ENCODE data around the gene PTTG1IP.

PTTG1IP gene

DNA sequence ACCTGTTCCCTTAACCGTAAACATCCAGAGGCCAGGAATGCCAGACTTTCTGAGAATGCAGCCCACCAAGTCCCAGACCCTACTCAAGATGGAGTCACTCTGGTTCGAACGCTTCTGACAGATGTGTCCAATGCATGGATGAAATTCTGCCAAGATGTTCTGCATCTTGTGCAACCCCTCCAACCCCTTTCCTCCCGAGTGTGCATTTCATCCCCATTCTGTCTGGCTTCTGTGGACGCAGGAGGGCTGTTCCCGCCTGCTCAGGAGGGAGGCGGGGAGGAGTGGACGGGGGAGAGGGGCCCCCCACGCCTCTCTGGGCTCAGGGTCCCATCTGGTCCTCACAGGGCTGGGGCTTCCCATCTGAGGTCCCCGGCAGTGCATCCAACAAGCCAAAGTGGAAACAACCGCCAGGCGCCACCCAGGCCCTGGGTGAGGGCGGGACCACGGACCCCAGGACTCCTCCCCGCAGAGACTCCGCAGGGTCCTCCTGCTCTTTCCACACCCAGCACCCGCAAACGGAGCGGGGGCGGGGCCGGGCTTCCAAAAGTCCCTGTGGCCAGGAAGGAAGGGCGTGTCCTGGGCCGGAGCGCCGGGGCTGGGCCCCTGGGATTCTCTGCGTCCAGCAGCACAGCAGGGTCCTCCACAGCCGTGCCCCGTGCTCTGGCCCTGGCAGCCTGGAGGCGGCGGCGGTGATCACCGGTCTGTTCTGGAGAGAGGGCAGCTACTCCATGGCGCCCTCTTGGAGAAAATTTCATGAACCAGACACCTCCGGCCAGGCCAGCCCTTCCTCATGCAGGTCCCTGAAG lies 27.9 kb downstream of the PTTG1IP start:
- TF ChIP-seq, protein P1, sequence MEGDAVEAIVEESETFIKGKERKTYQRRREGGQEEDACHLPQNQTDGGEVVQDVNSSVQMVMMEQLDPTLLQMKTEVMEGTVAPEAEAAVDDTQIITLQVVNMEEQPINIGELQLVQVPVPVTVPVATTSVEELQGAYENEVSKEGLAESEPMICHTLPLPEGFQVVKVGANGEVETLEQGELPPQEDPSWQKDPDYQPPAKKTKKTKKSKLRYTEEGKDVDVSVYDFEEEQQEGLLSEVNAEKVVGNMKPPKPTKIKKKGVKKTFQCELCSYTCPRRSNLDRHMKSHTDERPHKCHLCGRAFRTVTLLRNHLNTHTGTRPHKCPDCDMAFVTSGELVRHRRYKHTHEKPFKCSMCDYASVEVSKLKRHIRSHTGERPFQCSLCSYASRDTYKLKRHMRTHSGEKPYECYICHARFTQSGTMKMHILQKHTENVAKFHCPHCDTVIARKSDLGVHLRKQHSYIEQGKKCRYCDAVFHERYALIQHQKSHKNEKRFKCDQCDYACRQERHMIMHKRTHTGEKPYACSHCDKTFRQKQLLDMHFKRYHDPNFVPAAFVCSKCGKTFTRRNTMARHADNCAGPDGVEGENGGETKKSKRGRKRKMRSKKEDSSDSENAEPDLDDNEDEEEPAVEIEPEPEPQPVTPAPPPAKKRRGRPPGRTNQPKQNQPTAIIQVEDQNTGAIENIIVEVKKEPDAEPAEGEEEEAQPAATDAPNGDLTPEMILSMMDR (IDR thresholded peaks at IDR 0.05; ENCODE audit: low read depth, low read length), result peak; percentile 58
- Histone ChIP-seq H3K27me3 (no peaks in the 10 kb centered on the region), H3K36me3 (peaks cover 12% of the 10 kb centered on the region), H3K4me1 (0 out of 2 replicates have a peak, but pooled peaks cover 5% of the 10 kb centered on the region), H3K4me3 (ENCODE audit: low read depth, low read length) (peak overlapping the region; percentile 44), H3K9me3 (no peaks in the 10 kb centered on the region)
- DNase-seq, result peak; percentile 83

DNA sequence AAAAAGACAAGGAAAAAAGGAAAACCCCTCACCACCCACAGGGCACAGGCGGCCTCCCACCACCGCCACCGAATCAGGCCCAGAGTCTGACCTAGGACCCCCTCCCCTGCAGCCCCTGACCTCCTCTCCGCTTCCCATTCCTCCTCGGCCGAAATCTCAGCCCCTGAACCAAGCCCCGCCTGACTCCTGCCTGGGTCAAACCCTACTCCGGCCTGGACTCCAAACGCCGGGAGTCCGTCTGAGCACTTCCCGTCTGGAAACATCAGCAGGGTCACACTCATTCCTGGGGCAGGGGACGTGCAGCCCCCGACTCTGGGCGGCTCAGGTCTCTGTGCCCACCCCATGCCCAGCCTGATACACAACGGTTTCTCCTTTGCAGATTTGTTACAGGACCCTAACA lies 29.2 kb downstream of the PTTG1IP start:
- TF ChIP-seq, protein P1 (IDR thresholded peaks at IDR 0.05; ENCODE audit: low read depth, low read length), result no peak
- peaks cover under 1% of the 10 kb centered on the region; the same call in 1 of the 2 replicates for H3K36me3 ChIP-seq
- no peaks in the 10 kb centered on the region for H3K27me3 ChIP-seq
- H3K9me3 ChIP-seq, result no peaks in the 10 kb centered on the region
- no peak overlapping the region for H3K4me3 ChIP-seq (ENCODE audit: low read depth, low read length)
- no peak for DNase-seq
- 0 out of 2 replicates have a peak, but pooled peaks cover 5% of the 10 kb centered on the region for H3K4me1 ChIP-seq

DNA sequence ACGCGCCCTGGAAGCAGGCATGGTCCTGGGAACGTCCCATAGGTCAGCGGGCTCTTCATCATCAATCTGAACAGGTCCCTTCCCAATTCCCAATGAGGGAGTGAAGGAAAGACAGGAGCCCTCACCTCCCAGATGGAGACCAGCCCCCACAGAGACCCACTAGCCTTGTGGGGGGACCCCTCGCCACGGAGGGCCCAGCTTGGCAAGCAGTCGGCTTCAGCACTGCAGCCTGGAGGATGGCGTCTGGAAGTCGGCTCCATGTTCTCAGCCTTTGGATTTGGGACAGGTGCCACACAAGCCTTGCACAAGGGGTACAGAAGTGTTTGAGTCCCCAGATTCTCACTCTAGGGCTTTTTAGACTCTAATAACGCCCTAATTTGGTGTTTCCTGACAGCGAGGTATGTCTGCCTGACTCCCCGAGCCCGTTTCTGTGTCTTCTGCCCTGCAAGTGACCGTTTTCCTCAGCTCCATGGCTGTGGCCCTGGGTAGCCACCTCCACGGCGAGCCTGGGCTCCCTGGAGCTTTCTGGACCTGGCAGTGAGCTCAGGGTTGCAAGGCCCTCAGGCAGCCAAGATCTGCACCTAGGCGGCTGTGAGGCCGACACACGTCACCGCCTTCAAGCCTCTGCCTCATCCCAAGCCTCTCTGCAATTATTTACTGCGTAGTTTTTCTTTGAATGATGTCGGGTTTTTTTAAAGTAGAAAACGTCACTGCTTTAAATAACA lies 30.6 kb downstream of the PTTG1IP start:
- TF ChIP-seq, protein P1 (IDR thresholded peaks at IDR 0.05; ENCODE audit: low read depth, low read length), result no peak
- H3K27me3 ChIP-seq, result no peaks in the 10 kb centered on the region
- no peak overlapping the region for H3K4me3 ChIP-seq (ENCODE audit: low read depth, low read length)

DNA sequence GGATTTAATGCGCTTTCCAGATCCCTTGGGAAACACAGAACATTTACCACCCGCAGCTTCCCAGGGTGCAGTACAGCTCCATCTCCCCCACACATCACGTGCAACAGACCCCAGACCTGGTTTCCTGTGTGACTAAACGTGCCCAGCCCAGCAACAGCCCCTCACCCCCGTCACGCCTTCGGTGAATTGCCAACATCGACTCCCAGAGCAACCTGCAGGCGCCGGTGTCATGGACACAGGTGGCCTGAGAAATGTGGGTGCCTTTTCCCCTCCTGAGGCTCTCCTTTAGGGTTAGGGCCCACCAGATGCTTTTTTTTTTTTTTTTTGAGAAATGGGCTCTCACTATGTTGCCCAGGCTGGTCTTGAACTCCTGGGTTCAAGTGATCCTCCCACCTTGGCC lies 31.4 kb downstream of the PTTG1IP start:
- TF ChIP-seq, protein P1 (IDR thresholded peaks at IDR 0.05; ENCODE audit: low read depth, low read length), result no peak
- 0 out of 2 replicates have a peak, but pooled peaks cover 5% of the 10 kb centered on the region for H3K4me1 ChIP-seq
- H3K4me3 ChIP-seq (ENCODE audit: low read depth, low read length), result no peak overlapping the region
- no peaks in the 10 kb centered on the region for H3K27me3 ChIP-seq
- H3K36me3 ChIP-seq, result no peaks in the 10 kb centered on the region
- DNase-seq, result no peak
- H3K9me3 ChIP-seq, result no peaks in the 10 kb centered on the region

More for the DNA sequence above, 30.6 kb downstream of the PTTG1IP start:
- 0 out of 2 replicates have a peak, but pooled peaks cover 5% of the 10 kb centered on the region for H3K4me1 ChIP-seq
- DNase-seq, result no peak
- no peaks in the 10 kb centered on the region for H3K36me3 ChIP-seq
- no peaks in the 10 kb centered on the region for H3K9me3 ChIP-seq

DNA sequence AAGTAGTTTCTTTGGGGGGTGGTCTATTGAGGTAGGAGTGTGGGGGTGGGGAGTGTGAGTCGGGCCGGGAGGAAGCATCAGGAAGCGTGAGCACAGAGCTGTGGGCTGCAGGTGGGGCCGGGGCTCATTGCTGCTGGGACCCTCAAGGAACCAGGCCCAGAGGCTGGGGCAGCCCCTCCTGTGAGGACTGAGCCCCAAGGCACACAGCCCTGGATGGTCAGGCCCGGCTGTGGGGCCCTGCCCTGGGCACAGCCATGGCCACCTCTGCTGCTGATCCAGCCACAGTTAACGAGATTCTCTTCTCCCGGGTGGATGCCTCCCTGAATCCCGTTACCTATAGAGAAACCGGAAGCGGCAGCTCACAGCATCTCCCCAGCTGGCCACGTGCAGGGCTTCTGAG lies 32.7 kb downstream of the PTTG1IP start:
- Histone ChIP-seq H3K4me1 (no peaks in the 10 kb centered on the region; the same call in 1 of the 2 replicates), H3K4me3 (ENCODE audit: low read depth, low read length) (no peak overlapping the region), H3K36me3 (no peaks in the 10 kb centered on the region), H3K9me3 (no peaks in the 10 kb centered on the region), H3K27me3 (no peaks in the 10 kb centered on the region)
- TF ChIP-seq, protein P1 (IDR thresholded peaks at IDR 0.05; ENCODE audit: low read depth, low read length), result no peak
- no peak for DNase-seq

All from BE2C (cell line).